GM20000 (cell line): ENCODE results near the gene ELL2.

ENCODE experiments used
- DNase-seq: peaks from one replicate; pipeline ENCODE4 v3.0.0; 2012; ENCODE audit warnings: low spot score
- CTCF ChIP-seq: IDR thresholded peaks from 2 replicates; pipeline ENCODE4 v1.5.1; 2012; ENCODE audit warnings: mild to moderate bottlenecking, control low read depth; ENCODE audit errors: extremely low read depth, missing control alignments

Gene ELL2

GRCh38 chr5:95942414-95942813 lies 19.2 kb downstream of the ELL2 start:
- TF ChIP-seq CTCF, result no peak
- no peak for DNase-seq

GRCh38 chr5:95941756-95942155 lies 19.9 kb downstream of the ELL2 start:
- TF ChIP-seq CTCF, result no peak
- no peak for DNase-seq

GRCh38 chr5:95940758-95941682 lies 20.6 kb downstream of the ELL2 start:
- no peak for DNase-seq
- TF ChIP-seq CTCF, result no peak

GRCh38 chr5:95939465-95939864 lies 22.2 kb downstream of the ELL2 start:
- TF ChIP-seq CTCF, result no peak
- no peak for DNase-seq

GRCh38 chr5:95938766-95939165 lies 22.9 kb downstream of the ELL2 start:
- TF ChIP-seq CTCF, result no peak
- no peak for DNase-seq

- DNase-seq, result no peak
- no peak for TF ChIP-seq CTCF
Measured at GRCh38 chr5:95938347-95938746, 23.3 kb downstream of the ELL2 start.

- DNase-seq, result no peak
- no peak for TF ChIP-seq CTCF
Measured at GRCh38 chr5:95937607-95938152, 24.0 kb downstream of the ELL2 start.
